ENCODE measurements around the gene SPPL2C.

The SPPL2C gene

DNA sequence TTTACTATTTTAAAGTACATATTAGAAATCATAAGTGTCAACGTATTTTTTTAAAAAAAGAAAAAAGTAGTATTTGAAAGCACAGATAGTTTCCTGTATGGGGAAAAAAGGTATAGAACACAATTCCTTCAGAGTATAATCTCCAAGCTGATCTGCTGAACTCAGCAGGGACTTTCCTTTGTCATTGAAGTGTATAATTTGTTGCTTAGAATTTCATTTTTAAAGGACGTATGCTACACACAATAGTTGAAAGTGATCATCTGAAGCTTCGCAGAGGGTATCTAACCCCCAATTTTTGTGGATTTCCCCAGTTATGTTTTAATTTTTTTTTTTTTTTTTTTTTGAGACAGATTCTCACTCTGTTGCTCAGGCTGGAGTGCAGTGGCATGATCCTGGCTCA, 29.5 kb downstream of the SPPL2C start:
- DNase-seq (ENCODE audit: low read depth in 3 of 3, low spot score in 1 of 3) = no peak

GRCh38 chr17:45876539-45876938, 31.9 kb downstream of the SPPL2C start:
- no peak for DNase-seq (ENCODE audit: low read depth in 3 of 3, low spot score in 1 of 3)

DNA sequence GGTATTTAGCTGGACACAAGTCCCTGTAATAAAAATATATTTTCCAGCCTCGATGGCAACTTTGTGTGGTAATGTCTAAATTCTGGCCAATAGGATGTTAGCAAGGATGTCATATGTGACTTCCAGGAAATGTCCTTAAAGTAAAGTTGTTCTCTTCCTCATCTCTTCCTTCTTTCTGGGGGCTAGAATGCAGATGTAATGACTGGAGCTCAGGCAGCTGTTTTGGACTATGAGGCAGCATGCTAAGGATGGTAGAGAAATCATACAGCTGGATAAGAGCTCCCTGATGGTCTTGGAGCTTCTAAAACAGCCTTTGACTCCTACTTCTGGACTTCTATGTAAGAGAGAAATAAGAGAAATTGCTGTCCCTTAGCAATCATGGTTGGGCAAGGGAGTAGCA, 32.8 kb downstream of the SPPL2C start:
- no peak for DNase-seq (ENCODE audit: low read depth in 3 of 3, low spot score in 1 of 3)

- no peak for DNase-seq (ENCODE audit: low read depth in 3 of 3, low spot score in 1 of 3)
Observed at GRCh38 chr17:45883063-45883462, 38.4 kb downstream of the SPPL2C start.

GRCh38 chr17:45886852-45887251, 42.2 kb downstream of the SPPL2C start:
- no peak for DNase-seq (ENCODE audit: low read depth in 3 of 3, low spot score in 1 of 3)

GRCh38 chr17:45888392-45888791, 43.7 kb downstream of the SPPL2C start:
- DNase-seq (ENCODE audit: low read depth in 3 of 3, low spot score in 1 of 3) = no peak

- DNase-seq (ENCODE audit: low read depth in 3 of 3, low spot score in 1 of 3) = no peak
Observed at GRCh38 chr17:45889579-45889978, 44.9 kb downstream of the SPPL2C start.

GRCh38 chr17:45893725-45894021, 49.0 kb downstream of the SPPL2C start:
- no peak for DNase-seq (ENCODE audit: low read depth in 3 of 3, low spot score in 1 of 3)

DNA sequence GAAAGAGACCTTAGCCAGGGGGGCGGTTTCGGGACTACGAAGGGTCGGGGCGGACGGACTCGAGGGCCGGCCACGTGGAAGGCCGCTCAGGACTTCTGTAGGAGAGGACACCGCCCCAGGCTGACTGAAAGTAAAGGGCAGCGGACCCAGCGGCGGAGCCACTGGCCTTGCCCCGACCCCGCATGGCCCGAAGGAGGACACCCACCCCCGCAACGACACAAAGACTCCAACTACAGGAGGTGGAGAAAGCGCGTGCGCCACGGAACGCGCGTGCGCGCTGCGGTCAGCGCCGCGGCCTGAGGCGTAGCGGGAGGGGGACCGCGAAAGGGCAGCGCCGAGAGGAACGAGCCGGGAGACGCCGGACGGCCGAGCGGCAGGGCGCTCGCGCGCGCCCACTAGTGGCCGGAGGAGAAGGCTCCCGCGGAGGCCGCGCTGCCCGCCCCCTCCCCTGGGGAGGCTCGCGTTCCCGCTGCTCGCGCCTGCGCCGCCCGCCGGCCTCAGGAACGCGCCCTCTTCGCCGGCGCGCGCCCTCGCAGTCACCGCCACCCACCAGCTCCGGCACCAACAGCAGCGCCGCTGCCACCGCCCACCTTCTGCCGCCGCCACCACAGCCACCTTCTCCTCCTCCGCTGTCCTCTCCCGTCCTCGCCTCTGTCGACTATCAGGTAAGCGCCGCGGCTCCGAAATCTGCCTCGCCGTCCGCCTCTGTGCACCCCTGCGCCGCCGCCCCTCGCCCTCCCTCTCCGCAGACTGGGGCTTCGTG, 49.5 kb downstream of the SPPL2C start, which contains the start of gene MAPT:
Gene MAPT (plus strand): TSS at position 533 of the 763 bp plus-strand sequence. CDS start 67,784 bp downstream, outside the sequence.
- peak; percentile 46 to 72 (median 57) for DNase-seq (ENCODE audit: low read depth in 3 of 3, low spot score in 1 of 3)

GRCh38 chr17:45895304-45895968, 50.8 kb downstream of the SPPL2C start:
- peak in 1 of 3 donors; percentile 19 for DNase-seq (ENCODE audit: low read depth in 3 of 3, low spot score in 1 of 3)

DNA sequence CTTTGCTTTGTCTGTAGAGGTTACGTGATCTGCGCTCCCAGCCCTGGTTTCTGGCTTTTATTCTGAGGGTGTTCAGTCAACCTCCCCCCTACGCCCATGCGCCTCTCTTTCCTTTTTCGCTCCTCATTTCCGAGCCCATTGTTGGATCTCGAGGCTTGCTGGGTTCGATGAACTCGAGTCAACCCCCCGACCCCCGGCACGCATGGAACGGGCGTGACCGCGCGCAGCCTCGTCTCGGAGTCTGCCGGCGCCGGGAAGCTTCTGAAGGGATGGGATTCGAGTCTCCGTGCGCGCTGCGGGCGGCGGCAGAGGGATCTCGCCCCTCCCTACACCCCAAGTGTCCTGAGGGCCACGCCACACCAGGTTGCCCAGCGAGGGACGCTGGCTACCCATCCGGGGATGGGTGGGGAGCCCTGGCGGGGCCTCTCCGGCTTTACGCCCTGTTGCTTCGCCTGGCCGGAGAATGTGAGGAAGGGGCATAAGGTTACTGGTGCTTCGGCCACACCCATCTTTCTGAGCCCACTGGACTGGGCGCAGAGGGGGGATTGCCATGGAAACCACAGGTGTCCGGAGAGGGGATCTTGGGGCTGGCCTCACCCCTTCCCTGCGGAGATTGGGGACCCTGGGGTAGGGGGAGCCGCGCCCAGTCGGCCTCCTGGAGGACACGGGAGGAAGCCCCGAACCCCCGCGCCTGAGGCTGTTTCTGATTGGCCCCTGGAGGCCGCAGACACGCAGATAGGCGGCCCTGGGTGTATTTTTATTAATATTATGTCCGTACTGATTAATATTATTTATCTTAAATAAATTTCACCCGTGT, 51.5 kb downstream of the SPPL2C start:
- DNase-seq (ENCODE audit: low read depth in 3 of 3, low spot score in 1 of 3) = no peak
